ENCODE data around the gene GALC. TPM values are rescaled to one million over a fixed set of nuclear protein-coding genes. Genes with fewer than 3 reads are reported as not detected.

The GALC gene
- polyA plus RNA-seq, 1 experiment, result 8.2 TPM

DNA sequence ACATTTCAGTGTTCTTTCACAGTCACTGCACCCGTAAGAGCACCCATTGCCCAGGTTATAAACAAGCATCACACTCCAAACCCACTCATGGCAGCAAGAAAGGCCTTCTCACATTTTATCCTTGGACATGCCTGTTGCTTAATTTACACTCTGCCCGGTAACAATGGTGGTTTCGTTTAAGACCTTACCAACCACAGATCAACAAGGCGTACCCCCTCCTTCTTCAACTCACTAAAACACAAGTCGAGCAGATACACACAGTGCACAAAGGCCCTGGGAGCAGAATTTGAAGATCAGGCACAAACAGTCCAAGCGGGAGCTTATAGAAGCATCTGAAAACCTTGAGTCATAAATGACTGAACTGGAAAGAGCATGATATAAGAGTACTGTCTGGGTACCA lies 98.1 kb downstream of the GALC start:
- no peak for DNase-seq (ENCODE audit: low read depth)
- CTCF ChIA-PET, result interaction anchor here (0.8 to 6.9 kb wide), 7 partner anchors 9 to 151 kb away, joined by 3 to 157 read pairs (median 6); no protein-coding TSS in a partner anchor
- no peaks in the 10 kb centered on the region for H3K36me3 ChIP-seq (ENCODE audit: control insufficient read depth, insufficient read depth, low read length)
- POLR2A ChIA-PET, result no interaction called here
- TF ChIP-seq, protein P1, sequence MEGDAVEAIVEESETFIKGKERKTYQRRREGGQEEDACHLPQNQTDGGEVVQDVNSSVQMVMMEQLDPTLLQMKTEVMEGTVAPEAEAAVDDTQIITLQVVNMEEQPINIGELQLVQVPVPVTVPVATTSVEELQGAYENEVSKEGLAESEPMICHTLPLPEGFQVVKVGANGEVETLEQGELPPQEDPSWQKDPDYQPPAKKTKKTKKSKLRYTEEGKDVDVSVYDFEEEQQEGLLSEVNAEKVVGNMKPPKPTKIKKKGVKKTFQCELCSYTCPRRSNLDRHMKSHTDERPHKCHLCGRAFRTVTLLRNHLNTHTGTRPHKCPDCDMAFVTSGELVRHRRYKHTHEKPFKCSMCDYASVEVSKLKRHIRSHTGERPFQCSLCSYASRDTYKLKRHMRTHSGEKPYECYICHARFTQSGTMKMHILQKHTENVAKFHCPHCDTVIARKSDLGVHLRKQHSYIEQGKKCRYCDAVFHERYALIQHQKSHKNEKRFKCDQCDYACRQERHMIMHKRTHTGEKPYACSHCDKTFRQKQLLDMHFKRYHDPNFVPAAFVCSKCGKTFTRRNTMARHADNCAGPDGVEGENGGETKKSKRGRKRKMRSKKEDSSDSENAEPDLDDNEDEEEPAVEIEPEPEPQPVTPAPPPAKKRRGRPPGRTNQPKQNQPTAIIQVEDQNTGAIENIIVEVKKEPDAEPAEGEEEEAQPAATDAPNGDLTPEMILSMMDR (IDR thresholded peaks at IDR 0.05; ENCODE audit: insufficient read depth, low read depth, low read length), result no peak
- H3K27me3 ChIP-seq (ENCODE audit: control insufficient read depth, insufficient read depth, low read length), result no peaks in the 10 kb centered on the region
- H3K4me3 ChIP-seq (ENCODE audit: low read depth, low read length), result no peak overlapping the region

DNA sequence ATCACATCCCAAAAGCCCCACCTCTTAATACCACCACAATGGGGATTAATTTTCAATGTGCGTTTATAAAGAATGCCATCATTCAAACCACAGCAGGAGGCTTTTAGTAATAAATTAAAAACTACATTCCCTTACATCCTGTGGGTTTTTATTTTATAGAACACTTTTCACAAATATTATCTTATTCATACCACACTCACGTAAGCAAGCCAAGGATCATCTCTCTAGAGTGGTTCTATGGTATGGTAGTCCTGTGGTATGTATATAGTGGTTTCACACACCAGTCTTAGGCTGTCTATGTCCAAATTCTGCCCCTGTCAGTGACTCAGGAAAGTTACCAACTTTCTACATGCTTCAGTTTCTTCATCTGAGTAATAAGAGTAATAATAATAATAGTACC lies 100.2 kb downstream of the GALC start:
- ChIA-PET CTCF (interaction anchor here (0.6 kb wide), 1 partner anchor 1133 kb away, joined by 3 read pairs; no protein-coding TSS in a partner anchor), POLR2A (no interaction called here)
- TF ChIP-seq, protein P1 (IDR thresholded peaks at IDR 0.05; ENCODE audit: insufficient read depth, low read depth, low read length), result no peak
- Histone ChIP-seq H3K27me3 (ENCODE audit: control insufficient read depth, insufficient read depth, low read length) (no peaks in the 10 kb centered on the region), H3K36me3 (ENCODE audit: control insufficient read depth, insufficient read depth, low read length) (no peaks in the 10 kb centered on the region), H3K4me3 (ENCODE audit: low read depth, low read length) (no peak overlapping the region)
- DNase-seq (ENCODE audit: low read depth), result no peak

- TF ChIP-seq, protein P1 (IDR thresholded peaks at IDR 0.05; ENCODE audit: insufficient read depth, low read depth, low read length), result peak; percentile 54
- no peak for DNase-seq (ENCODE audit: low read depth)
- POLR2A ChIA-PET, result no interaction called here
- Histone ChIP-seq H3K36me3 (ENCODE audit: control insufficient read depth, insufficient read depth, low read length) (no peaks in the 10 kb centered on the region), H3K4me3 (ENCODE audit: low read depth, low read length) (no peak overlapping the region), H3K27me3 (ENCODE audit: control insufficient read depth, insufficient read depth, low read length) (no peaks in the 10 kb centered on the region)
- CTCF ChIA-PET, result interaction anchor here (0.9 to 2.1 kb wide), 3 partner anchors 9 to 83 kb away, joined by 3 to 10 read pairs (median 5); no protein-coding TSS in a partner anchor
Observed at GRCh38 chr14:87888136-87888999, 104.6 kb downstream of the GALC start.

DNA sequence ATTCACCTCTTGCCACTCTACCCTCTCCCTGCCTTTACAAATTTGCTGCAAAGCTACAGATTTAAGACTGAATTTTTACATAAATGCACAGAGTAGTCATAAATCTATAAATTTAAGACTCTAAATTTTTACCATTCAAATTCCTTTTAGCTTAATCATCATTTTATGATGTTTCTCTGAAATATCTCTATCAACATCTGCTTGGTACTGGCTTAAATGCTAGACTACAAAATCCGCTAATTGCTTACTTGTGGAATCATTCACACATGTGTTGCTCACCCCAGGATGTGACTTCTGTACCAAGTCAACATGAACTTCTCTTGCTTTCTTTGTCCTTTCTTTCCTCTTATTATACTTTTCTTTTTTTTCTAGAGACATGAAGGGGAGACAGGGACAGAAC lies 109.2 kb downstream of the GALC start:
- CTCF ChIA-PET, result interaction anchor here (0.9 to 1.4 kb wide), 3 partner anchors 10 to 78 kb away, joined by 3 to 4 read pairs (median 3); no protein-coding TSS in a partner anchor
- TF ChIP-seq, protein P1 (IDR thresholded peaks at IDR 0.05; ENCODE audit: insufficient read depth, low read depth, low read length), result no peak
- H3K4me3 ChIP-seq (ENCODE audit: low read depth, low read length), result no peak overlapping the region
- H3K36me3 ChIP-seq (ENCODE audit: control insufficient read depth, insufficient read depth, low read length), result no peaks in the 10 kb centered on the region
- no peak for DNase-seq (ENCODE audit: low read depth)
- no peaks in the 10 kb centered on the region for H3K27me3 ChIP-seq (ENCODE audit: control insufficient read depth, insufficient read depth, low read length)
- POLR2A ChIA-PET, result no interaction called here

Small RNA genes lying within 50 kb of the gene (small RNA-seq; reads per million reads assigned to genes)
- gene RNU6-835P (ENCODE audit: insufficient read length, low read depth, low replicate concordance), result not detected

Other genes starting within 250 kb of the GALC start
- gene GPR65, start 12.0 kb upstream of the GALC start, polyA plus RNA-seq (2011; rRNA removed), result 0.05 and 0.09 TPM in 2 replicates

Data from BJ (cell line).